HEK293 (cell line): ENCODE results near the gene SELENOM.

Source experiments
- CTCF ChIA-PET: fragments of 350-600 bp; formaldehyde crosslinking; extraction: SDS; loops from one replicate; lab custom pipeline; 2021; ENCODE audit warnings: antibody characterized with exemption; lab: Yijun Ruan, JAX
- POLR2A ChIA-PET: fragments of 300-600 bp; formaldehyde crosslinking; extraction: SDS; loops from one replicate; lab custom pipeline; 2020; ENCODE audit warnings: antibody characterized with exemption, inconsistent platforms; lab: Yijun Ruan, JAX
- H3K27ac ChIP-seq: fragments of 200-500 bp; sonication (Bioruptor generic); 2 replicates; pipeline ENCODE4 v1.5.1; 2014; ENCODE audit warnings: low read depth, low read length, control low read depth, inconsistent platforms; ENCODE audit errors: extremely low read depth
- H3K36me3 ChIP-seq, 2 experiments: fragments of 200-500 bp in 1 of 2; sonication (Bioruptor generic) in 1 of 2; 1 replicate in 1 of 2; 2 replicates in 1 of 2; pipeline ENCODE4 v1.5.1; 2014 to 2017; ENCODE audit warnings: inconsistent platforms in 2 of 2, low read length in 2 of 2; ENCODE audit not compliant: control insufficient read depth in 2 of 2, insufficient read depth in 1 of 2
- H3K4me1 ChIP-seq: fragments of 200-500 bp; sonication (Bioruptor generic); 2 replicates; pipeline ENCODE4 v1.5.1; 2014; ENCODE audit warnings: mild to moderate bottlenecking, low read length, inconsistent platforms; ENCODE audit not compliant: control insufficient read depth, insufficient read depth
- H3K4me3 ChIP-seq: 2 replicates; pipeline ENCODE4 v1.5.1; 2011; ENCODE audit warnings: low read depth, mild to moderate bottlenecking, control low read depth, low read length, moderate library complexity
- H3K9me3 ChIP-seq: fragments of 200-500 bp; sonication (Bioruptor generic); 2 replicates; pipeline ENCODE4 v1.5.1; 2014; ENCODE audit warnings: low read depth, low read length, inconsistent platforms; ENCODE audit not compliant: control insufficient read depth, insufficient read depth
- BCL11B ChIP-seq: fragments of 450-650 bp; formaldehyde crosslinking; IDR thresholded peaks from 2 replicates; pipeline ENCODE4 v1.5.1; 2016; ENCODE audit warnings: low read depth, missing biosample characterization, missing genetic modification characterization
- HOXC10 ChIP-seq: sonication (generic); formaldehyde crosslinking; IDR thresholded peaks from 2 replicates; pipeline ENCODE4 v1.8.1; 2023; ENCODE audit warnings: mild to moderate bottlenecking, missing genetic modification reagents
- REPIN1 ChIP-seq: fragments of 450-650 bp; formaldehyde crosslinking; IDR thresholded peaks from 2 replicates; pipeline ENCODE4 v1.5.1; 2017; ENCODE audit warnings: missing biosample characterization, missing genetic modification characterization, low read depth
- SCRT2 ChIP-seq: fragments of 450-650 bp; formaldehyde crosslinking; IDR thresholded peaks from 2 replicates; pipeline ENCODE4 v1.5.1; 2016; ENCODE audit warnings: missing biosample characterization, missing genetic modification characterization
- TRIM28 ChIP-seq: IDR thresholded peaks from 2 replicates; pipeline ENCODE4 v1.6.1; 2011; ENCODE audit warnings: low read length, control low read depth, borderline replicate concordance
- ZBTB17 ChIP-seq: fragments of 450-650 bp; formaldehyde crosslinking; IDR thresholded peaks from 2 replicates; pipeline ENCODE4 v1.5.1; 2016; ENCODE audit warnings: missing biosample characterization, missing genetic modification characterization
- ZFP69B ChIP-seq: fragments of 450-650 bp; formaldehyde crosslinking; IDR thresholded peaks from 2 replicates; pipeline ENCODE4 v1.5.1; 2016; ENCODE audit warnings: missing biosample characterization, missing genetic modification characterization
- ZNF10 ChIP-seq: fragments of 450-650 bp; formaldehyde crosslinking; IDR thresholded peaks from 2 replicates; pipeline ENCODE4 v1.5.1; 2017; ENCODE audit warnings: missing biosample characterization, missing genetic modification characterization
- ZNF146 ChIP-seq: fragments of 450-650 bp; formaldehyde crosslinking; IDR thresholded peaks from 2 replicates; pipeline ENCODE4 v1.5.1; 2016; ENCODE audit warnings: missing biosample characterization, missing genetic modification characterization
- ZNF202 ChIP-seq: fragments of 450-650 bp; formaldehyde crosslinking; IDR thresholded peaks from 2 replicates; pipeline ENCODE4 v1.5.1; 2016; ENCODE audit warnings: missing biosample characterization, missing genetic modification characterization, borderline replicate concordance
- ZNF266 ChIP-seq: fragments of 450-650 bp; formaldehyde crosslinking; IDR thresholded peaks from 2 replicates; pipeline ENCODE4 v1.5.1; 2016; ENCODE audit warnings: missing biosample characterization, missing genetic modification characterization, low read depth
- ZNF433 ChIP-seq: fragments of 450-650 bp; formaldehyde crosslinking; IDR thresholded peaks from 2 replicates; pipeline ENCODE4 v1.5.1; 2016; ENCODE audit warnings: missing biosample characterization, missing genetic modification characterization, low read depth
- ZNF510 ChIP-seq: fragments of 450-650 bp; formaldehyde crosslinking; IDR thresholded peaks from 2 replicates; pipeline ENCODE4 v1.5.1; 2018; ENCODE audit warnings: mild to moderate bottlenecking, missing genetic modification characterization, missing biosample characterization; ENCODE audit not compliant: insufficient replicate concordance
- ZNF555 ChIP-seq: fragments of 450-650 bp; formaldehyde crosslinking; conservative IDR thresholded peaks from 2 replicates; pipeline ENCODE4 v1.5.1; 2017; ENCODE audit warnings: missing biosample characterization, mild to moderate bottlenecking, missing genetic modification characterization, inconsistent platforms
- ZNF747 ChIP-seq: fragments of 450-650 bp; formaldehyde crosslinking; IDR thresholded peaks from 2 replicates; pipeline ENCODE4 v1.5.1; 2016; ENCODE audit warnings: missing biosample characterization, missing genetic modification characterization
- TF ChIP-seq, protein P1 (sequence below): fragments of 450-650 bp; formaldehyde crosslinking; IDR thresholded peaks from 2 replicates; pipeline ENCODE4 v1.5.1; 2016; ENCODE audit warnings: missing biosample characterization, missing genetic modification characterization, borderline replicate concordance
- TF ChIP-seq, protein P2 (sequence below): fragments of 450-650 bp; formaldehyde crosslinking; IDR thresholded peaks from 2 replicates; pipeline ENCODE4 v1.5.0; 2017; ENCODE audit warnings: missing biosample characterization, missing genetic modification characterization, borderline replicate concordance
- TF ChIP-seq, protein P3 (sequence below): fragments of 450-650 bp; formaldehyde crosslinking; IDR thresholded peaks from 2 replicates; pipeline ENCODE4 v1.5.1; 2016; ENCODE audit warnings: missing biosample characterization, missing genetic modification characterization
- TF ChIP-seq, protein P4 (sequence below): fragments of 450-650 bp; formaldehyde crosslinking; IDR thresholded peaks from 2 replicates; pipeline ENCODE4 v1.5.1; 2016; ENCODE audit warnings: missing biosample characterization, missing genetic modification characterization
- TF ChIP-seq, protein P5 (sequence below): fragments of 450-650 bp; formaldehyde crosslinking; IDR thresholded peaks from 2 replicates; pipeline ENCODE4 v1.5.1; 2017; ENCODE audit warnings: missing biosample characterization, missing genetic modification characterization
- TF ChIP-seq, protein P6 (sequence below): fragments of 450-650 bp; IDR thresholded peaks from 2 replicates; pipeline ENCODE4 v1.5.1; 2018; ENCODE audit warnings: missing biosample characterization, missing genetic modification characterization

SELENOM gene

GRCh38 chr22:31153357-31153756, 46.0 kb upstream of the SELENOM start (continued):
- TF ChIP-seq, protein P1, sequence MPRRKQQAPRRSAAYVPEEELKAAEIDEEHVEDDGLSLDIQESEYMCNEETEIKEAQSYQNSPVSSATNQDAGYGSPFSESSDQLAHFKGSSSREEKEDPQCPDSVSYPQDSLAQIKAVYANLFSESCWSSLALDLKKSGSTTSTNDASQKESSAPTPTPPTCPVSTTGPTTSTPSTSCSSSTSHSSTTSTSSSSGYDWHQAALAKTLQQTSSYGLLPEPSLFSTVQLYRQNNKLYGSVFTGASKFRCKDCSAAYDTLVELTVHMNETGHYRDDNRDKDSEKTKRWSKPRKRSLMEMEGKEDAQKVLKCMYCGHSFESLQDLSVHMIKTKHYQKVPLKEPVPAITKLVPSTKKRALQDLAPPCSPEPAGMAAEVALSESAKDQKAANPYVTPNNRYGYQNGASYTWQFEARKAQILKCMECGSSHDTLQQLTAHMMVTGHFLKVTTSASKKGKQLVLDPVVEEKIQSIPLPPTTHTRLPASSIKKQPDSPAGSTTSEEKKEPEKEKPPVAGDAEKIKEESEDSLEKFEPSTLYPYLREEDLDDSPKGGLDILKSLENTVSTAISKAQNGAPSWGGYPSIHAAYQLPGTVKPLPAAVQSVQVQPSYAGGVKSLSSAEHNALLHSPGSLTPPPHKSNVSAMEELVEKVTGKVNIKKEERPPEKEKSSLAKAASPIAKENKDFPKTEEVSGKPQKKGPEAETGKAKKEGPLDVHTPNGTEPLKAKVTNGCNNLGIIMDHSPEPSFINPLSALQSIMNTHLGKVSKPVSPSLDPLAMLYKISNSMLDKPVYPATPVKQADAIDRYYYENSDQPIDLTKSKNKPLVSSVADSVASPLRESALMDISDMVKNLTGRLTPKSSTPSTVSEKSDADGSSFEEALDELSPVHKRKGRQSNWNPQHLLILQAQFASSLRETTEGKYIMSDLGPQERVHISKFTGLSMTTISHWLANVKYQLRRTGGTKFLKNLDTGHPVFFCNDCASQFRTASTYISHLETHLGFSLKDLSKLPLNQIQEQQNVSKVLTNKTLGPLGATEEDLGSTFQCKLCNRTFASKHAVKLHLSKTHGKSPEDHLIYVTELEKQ (tag by site-specific recombination), result no peak

GRCh38 chr22:31151872-31152271, 44.5 kb upstream of the SELENOM start:
- Histone ChIP-seq H3K36me3 (no peaks in the 10 kb centered on the region), H3K27ac (no peak overlapping the region), H3K4me3 (no peak overlapping the region), H3K4me1 (no peaks in the 10 kb centered on the region), H3K9me3 (no peaks in the 10 kb centered on the region)
- ChIA-PET CTCF (interaction anchor here (0.6 to 3.1 kb wide), 10 partner anchors 10 to 522 kb away, joined by 3 to 17 read pairs (median 4); partner anchors contain the start of gene SELENOM), POLR2A (no interaction called here)
- no peak for TF ChIP-seq TRIM28
- no peak for TF ChIP-seq HOXC10 (CRISPR knock-in tag)
- TF ChIP-seq ZNF433 (tag by site-specific recombination), result no peak
- TF ChIP-seq, protein P2, sequence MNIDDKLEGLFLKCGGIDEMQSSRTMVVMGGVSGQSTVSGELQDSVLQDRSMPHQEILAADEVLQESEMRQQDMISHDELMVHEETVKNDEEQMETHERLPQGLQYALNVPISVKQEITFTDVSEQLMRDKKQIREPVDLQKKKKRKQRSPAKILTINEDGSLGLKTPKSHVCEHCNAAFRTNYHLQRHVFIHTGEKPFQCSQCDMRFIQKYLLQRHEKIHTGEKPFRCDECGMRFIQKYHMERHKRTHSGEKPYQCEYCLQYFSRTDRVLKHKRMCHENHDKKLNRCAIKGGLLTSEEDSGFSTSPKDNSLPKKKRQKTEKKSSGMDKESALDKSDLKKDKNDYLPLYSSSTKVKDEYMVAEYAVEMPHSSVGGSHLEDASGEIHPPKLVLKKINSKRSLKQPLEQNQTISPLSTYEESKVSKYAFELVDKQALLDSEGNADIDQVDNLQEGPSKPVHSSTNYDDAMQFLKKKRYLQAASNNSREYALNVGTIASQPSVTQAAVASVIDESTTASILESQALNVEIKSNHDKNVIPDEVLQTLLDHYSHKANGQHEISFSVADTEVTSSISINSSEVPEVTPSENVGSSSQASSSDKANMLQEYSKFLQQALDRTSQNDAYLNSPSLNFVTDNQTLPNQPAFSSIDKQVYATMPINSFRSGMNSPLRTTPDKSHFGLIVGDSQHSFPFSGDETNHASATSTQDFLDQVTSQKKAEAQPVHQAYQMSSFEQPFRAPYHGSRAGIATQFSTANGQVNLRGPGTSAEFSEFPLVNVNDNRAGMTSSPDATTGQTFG (tag by site-specific recombination), result no peak
- no peak for TF ChIP-seq ZNF747 (tag by site-specific recombination)
- TF ChIP-seq, protein P3, sequence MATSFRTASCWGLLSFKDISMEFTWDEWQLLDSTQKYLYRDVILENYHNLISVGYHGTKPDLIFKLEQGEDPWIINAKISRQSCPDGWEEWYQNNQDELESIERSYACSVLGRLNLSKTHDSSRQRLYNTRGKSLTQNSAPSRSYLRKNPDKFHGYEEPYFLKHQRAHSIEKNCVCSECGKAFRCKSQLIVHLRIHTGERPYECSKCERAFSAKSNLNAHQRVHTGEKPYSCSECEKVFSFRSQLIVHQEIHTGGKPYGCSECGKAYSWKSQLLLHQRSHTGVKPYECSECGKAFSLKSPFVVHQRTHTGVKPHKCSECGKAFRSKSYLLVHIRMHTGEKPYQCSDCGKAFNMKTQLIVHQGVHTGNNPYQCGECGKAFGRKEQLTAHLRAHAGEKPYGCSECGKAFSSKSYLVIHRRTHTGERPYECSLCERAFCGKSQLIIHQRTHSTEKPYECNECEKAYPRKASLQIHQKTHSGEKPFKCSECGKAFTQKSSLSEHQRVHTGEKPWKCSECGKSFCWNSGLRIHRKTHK, result no peak
- TF ChIP-seq ZNF146 (tag by site-specific recombination), result no peak
- no peak for TF ChIP-seq ZNF10 (tag by site-specific recombination)
- no peak for TF ChIP-seq ZNF555 (tag by site-specific recombination)
- no peak for TF ChIP-seq ZFP69B (tag by site-specific recombination)
- TF ChIP-seq ZNF202, result no peak
- no peak for TF ChIP-seq BCL11B (tag by site-specific recombination)
- TF ChIP-seq, protein P4, sequence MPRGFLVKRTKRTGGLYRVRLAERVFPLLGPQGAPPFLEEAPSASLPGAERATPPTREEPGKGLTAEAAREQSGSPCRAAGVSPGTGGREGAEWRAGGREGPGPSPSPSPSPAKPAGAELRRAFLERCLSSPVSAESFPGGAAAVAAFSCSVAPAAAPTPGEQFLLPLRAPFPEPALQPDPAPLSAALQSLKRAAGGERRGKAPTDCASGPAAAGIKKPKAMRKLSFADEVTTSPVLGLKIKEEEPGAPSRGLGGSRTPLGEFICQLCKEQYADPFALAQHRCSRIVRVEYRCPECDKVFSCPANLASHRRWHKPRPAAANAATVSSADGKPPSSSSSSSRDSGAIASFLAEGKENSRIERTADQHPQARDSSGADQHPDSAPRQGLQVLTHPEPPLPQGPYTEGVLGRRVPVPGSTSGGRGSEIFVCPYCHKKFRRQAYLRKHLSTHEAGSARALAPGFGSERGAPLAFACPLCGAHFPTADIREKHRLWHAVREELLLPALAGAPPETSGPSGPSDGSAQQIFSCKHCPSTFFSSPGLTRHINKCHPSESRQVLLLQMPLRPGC (tag by site-specific recombination), result no peak
- no peak for TF ChIP-seq ZNF510 (tag by site-specific recombination)
- TF ChIP-seq, protein P5, sequence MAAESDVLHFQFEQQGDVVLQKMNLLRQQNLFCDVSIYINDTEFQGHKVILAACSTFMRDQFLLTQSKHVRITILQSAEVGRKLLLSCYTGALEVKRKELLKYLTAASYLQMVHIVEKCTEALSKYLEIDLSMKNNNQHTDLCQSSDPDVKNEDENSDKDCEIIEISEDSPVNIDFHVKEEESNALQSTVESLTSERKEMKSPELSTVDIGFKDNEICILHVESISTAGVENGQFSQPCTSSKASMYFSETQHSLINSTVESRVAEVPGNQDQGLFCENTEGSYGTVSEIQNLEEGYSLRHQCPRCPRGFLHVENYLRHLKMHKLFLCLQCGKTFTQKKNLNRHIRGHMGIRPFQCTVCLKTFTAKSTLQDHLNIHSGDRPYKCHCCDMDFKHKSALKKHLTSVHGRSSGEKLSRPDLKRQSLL (tag by site-specific recombination), result no peak
- TF ChIP-seq SCRT2 (tag by site-specific recombination), result no peak
- TF ChIP-seq, protein P6, sequence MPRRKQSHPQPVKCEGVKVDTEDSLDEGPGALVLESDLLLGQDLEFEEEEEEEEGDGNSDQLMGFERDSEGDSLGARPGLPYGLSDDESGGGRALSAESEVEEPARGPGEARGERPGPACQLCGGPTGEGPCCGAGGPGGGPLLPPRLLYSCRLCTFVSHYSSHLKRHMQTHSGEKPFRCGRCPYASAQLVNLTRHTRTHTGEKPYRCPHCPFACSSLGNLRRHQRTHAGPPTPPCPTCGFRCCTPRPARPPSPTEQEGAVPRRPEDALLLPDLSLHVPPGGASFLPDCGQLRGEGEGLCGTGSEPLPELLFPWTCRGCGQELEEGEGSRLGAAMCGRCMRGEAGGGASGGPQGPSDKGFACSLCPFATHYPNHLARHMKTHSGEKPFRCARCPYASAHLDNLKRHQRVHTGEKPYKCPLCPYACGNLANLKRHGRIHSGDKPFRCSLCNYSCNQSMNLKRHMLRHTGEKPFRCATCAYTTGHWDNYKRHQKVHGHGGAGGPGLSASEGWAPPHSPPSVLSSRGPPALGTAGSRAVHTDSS (tag by site-specific recombination), result no peak
- TF ChIP-seq REPIN1 (tag by site-specific recombination), result no peak
- TF ChIP-seq ZNF266 (tag by site-specific recombination), result no peak
- TF ChIP-seq ZBTB17 (tag by site-specific recombination), result no peak
